HL-60/S4 (cell line): Measurements from ENCODE around the gene POLR1A.

Experiments
- in situ Hi-C: fragments of 300-500 bp; cut with MboI; formaldehyde crosslinking; loops from 2 replicates; pipeline ENCODE4 v1.14.3; 2022; ENCODE audit warnings: low sequenced_read_pairs

The POLR1A gene

DNA sequence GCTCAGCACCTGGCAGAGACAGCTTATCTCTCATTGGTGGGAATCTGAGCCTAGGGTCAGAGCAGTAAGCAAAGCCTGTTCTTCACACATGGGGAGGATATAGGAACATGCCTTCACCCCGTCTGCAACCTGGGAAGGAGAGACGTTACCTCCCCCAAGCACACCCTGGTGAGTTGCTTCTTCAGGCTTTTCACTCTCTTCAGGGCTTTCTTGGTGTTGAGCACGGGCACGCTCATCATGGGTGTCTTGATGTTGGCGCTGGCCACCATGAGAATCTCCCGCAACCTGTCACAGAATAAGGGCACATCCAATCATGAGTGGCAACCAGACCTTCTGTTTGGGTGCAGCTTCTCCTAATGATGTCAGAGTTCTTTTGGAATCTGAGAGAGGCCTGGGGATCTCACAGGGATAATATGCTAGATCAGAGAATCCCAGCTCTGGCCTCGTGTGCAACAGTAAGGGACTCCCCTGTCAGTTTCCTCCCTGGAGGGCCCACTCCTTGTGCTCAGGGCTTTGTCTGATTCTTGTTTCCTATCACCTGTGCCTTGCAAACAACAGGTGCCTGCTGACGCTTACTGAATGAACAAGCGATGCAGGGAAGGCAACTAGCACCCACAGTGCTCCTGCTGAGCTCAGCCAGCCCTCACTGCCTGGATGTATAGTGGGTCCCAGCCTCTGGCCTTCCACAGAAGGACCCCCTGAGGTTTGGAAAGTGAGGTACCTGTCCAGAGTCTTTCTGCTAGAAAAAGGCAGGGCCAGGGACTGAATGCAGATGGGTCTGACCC lies 66.3 kb downstream of the POLR1A start:
- in situ Hi-C loops = no loop called here

DNA sequence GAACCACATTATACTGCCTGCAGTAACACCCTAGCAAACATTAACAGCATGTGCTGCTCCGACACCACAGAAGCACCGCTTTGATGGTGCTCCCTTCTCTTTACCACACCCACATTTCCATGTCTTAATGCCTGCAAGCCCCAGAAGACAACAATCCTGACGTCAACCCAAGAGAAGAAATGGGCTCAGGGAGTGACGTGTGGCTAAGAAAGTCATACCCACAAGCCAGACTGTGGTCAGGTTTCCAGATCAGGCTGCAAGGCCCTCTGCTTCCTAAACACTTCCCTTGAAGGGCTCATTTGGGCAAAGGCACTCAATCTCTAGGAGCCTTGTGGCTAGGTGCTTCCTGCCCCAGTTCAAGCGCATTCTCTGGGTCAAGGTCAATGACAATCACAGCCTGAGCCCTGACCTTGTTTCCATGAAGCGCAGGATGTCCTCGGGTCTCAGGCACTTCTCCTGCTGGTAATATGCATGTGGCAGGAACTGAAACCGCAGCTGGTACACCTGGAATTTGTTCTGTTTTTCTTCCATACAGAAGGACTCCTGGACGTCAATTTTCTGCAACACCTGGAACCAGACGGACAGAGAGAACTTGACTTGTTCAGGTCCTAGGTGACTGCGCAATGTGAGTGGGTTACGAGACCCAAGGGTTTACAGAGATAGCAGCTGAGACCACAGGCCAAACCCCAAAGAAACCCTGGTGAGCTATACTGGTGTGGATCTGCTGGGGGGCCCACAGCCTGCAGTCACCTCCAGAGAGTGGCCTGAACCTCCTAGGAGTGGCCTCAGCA lies 67.2 kb downstream of the POLR1A start:
- in situ Hi-C loops = no loop called here

DNA sequence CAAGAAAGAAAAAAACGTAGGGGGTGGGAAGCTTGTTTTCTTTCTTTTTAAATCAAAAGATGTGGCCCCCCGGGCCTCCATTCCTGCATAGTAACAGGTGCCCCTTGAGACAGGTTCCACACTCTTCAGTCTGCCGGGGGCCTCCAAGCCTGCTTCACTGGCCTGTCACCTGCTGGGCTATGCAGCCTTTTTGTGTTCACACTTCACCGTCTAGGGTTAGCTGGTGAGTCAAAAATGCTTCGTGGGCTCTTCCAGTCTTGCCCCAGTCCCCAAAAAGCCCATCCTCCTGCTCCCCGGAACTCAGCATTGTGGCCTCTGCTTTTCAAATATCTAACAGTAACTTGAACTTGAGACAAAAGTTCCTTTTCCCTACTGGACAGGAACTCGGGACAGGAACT lies 67.9 kb downstream of the POLR1A start:
- in situ Hi-C loops = no loop called here

DNA sequence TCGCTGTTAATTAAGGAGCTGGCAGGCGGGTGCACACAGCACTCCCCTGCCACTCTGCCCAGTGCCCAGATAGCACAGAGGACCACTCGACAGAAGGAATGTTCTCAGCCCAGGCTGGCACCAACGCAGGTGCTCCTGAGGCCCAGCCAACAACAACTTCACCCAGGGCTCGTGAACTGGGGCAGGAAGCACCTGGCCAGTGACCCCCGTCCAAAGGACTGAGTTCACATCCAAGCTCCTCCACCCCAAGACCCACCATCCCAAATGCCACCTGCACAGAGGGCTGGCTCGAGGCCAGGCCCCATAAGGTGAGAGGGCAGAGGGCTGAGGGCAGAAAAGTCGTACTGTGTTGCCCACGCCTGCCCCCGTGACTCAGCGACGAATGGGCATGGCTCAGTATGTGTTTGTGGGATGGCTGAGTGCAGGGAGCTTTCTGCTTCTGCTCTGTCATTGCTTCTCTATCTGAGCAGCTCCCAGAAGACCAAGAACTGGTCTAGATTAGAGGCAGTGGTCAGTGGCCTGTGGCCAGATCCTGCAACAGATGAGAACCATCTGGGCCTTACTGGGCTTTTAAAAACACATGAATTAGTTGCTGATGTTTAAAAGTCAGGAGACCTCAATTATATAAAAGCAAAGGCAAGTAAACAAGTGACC lies 68.4 kb downstream of the POLR1A start:
- in situ Hi-C loops = no loop called here

DNA sequence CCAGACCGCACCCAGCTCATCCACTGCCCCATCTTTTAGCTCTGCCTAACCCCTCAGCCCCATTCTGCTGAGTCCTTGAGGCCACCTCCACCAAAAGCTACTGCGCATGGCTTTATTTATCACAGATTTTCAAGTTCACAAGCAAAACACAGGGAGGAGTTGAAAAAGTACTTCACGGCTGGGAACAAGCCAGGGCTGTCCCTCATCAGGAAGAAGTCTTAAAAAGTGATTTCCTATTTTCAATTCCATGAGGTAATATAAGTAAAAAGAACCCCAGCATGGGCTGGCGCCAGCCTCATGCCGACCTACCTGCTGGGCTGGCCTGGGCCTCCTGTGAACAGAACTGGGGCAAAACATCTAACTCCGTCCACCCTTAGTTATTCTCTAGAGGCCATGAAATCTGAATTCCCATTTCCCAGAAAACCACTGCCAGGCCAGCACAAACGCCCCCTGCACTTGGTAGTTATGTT lies 69.0 kb downstream of the POLR1A start:
- in situ Hi-C loops = no loop called here

DNA sequence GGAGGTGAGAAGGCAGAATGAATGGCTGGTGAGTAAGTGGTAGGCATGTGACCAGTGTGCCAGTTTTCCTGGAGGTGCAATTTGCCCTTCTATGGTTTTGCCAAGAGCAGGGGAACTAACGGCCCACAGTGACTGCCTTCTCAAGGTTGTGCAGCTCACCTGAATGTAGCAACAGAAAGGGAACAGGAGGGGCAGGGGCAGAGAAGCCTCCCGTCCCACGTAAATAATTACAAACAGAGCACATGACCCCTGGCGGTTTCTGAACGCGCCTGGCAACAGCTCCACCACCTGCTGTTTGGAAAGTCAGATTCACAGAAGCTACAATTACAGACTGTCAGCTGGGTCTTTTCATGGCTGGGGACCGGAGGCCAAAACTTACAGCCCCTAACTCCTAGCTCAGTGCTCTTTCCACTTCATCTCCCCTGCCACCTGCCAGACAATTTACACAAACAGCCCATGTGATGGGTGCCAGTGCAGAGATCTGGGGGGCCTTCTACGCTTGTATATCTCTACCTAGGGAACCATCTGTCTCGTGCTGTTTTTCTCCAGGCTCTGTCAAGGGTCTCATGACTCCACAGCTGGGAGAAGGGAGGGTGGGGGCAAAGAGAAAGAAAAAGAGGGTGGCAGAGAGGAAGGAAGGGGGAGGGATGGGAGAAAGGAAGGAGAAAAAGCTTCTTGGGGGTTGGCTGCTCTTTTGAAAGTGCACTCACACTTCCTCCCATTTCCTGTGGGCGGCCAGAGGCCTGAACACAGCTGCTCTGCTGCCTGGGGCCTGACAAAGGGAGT lies 69.6 kb downstream of the POLR1A start:
- in situ Hi-C loops = no loop called here

DNA sequence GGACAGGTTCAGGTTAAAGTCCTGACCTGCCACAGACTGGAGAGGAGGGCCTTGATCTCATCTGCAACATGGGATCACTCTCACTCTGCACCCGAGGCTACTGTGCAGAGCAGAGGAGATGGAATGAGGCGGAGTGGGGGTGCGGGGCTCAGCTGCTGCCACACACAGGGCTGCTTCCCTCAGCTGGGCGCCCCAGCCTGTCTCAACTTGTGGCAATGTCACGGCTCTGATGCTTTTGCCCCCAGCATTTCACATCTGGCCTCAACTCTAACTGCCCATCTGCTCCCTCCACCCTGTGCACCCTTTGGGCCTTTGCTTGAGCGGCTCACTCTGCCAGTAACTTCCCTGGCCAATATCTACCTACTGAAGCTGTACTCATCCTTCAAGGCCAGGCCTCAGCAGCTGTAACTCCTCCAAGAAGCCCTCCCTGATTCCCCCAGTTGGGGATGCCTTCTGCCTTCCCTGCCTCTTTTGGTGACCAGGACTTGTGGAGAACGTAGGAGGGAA lies 70.3 kb downstream of the POLR1A start:
- in situ Hi-C loops = no loop called here

DNA sequence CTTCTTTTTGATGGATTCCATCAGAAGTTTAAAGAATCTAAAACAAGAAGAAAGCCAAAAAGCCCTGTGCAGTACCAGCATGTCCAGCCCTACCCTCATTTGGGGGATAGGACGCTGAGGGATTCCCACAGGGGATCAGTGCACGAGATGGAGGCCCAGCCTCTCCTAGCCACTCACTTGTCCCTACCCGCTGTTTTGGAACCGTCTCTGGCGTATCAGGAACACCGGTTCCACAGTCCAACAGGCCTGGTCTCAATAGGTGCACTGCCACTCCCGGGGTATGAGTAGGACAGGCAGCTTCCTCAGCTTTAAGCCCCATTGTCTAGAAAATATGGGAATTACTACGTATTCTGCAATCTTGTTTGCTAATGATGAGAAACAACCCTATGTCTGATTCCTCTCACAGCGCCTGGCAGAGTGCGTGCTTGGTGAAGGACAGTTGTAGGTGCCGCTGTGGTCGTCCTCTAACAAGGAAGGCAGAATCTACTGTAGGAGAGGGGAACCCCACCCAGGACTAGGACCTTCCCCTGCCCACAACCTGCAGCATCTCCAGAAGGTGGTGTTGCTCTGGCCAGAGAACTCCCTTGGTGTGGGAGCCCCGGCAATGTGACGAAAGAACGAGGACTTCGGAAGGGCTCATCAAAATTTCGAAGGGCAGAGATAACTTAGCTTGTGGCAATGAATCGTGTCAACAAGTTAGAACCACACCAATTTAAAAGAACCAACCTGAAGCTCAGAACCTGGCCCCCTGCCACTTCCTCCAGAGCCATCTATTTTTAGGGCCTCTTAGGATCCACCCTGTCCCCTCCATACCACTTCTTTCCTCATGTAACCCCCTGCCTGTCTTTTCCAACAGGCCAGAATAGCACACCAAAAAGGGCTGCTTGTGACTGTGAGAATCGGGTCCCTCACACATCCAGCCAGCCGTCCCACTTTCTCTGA lies 71.7 kb downstream of the POLR1A start:
- in situ Hi-C loops = no loop called here

DNA sequence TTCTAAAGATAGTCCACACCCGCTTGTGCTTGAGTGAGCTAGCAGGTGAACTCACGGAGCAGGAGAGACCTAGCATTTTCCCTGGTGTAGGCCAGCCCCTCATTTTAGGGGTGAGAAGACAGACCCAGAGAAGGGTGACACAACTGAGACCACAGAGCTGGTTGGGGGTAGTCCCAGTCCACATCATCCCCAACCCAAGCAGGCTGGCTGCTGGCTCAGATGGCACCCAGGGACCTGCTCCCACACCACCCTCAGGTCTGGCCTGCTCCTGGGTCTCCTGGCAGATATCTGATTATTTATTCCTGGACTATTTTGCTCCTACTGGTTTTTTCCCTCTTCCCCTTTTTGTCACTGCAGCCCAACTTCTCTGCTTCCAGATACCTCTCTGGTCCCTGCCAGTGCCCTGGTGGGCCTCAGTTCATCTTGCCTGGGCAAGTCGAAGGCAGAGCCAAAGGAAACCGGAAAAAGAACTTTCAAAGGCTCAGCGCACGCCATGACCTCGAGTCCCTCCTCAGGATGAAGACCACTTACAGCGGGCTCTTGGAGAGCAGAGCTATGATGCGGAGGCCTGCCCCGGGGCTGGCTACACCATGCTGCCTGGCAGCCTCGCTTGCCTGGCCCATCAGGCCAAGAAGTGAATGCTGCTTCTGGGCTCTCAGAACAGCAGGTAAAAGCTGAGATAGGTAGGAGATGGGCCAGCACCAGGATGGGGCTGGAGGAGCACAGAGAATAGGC lies 72.7 kb downstream of the POLR1A start:
- in situ Hi-C loops = no loop called here

DNA sequence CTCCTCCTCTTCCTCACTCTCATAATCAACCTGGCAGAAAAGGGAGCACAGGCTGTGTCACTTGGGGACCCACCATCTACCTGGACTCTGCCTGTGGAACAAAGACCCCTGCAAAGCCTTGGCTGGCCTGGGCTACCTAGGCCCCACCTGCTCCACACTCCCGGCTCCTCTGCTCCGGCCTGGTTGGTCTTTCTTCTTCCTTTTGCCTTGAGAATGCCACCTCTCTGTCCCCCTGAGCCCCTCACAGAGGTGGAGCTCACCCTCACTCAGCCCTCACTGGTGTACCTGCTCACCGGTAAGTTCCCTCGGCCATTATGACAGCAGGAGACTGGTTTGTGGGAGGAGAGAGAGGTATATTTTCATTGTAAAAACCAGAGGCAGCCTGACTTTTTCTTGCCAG lies 74.1 kb downstream of the POLR1A start:
- in situ Hi-C loops = no loop called here

DNA sequence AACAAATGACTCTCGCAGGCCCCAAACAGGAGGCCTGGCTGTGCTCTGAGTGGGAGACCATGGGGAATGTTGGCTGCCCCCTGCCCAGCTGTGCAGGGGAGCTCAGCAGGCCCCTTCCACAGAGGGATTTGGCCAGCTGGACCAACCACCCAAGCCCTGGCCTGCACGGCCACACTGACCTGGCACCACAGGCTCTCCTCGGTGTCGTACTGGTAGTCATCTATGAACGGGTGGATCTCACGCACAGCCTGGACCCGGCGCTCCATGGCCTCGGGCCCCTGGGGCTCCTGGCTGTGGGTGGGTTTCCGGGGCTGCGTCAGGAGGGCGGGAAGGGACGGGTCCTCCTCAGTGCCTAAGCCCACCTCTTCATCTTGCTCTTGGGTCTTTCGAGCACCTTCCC lies 74.5 kb downstream of the POLR1A start:
- in situ Hi-C loops = no loop called here

DNA sequence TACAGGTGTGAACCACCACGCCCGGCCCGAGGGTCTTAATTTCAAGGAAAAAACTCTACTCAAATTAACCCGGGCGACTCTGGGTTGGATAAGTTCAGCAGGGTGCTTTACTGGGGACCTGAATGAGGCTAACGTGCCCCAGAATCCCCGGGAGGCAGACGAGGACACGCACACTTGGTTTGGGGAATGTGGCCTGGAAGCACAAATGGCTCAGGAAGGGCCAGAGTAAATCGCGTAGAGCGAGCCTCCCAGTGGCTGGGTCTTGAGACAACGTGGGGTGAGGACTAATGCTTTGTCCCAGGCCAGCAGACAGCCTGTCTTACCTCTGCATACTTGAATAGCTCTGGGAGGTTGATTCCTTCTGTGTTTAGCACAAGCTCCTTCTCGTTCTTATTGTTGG lies 75.8 kb downstream of the POLR1A start:
- in situ Hi-C loops = no loop called here

DNA sequence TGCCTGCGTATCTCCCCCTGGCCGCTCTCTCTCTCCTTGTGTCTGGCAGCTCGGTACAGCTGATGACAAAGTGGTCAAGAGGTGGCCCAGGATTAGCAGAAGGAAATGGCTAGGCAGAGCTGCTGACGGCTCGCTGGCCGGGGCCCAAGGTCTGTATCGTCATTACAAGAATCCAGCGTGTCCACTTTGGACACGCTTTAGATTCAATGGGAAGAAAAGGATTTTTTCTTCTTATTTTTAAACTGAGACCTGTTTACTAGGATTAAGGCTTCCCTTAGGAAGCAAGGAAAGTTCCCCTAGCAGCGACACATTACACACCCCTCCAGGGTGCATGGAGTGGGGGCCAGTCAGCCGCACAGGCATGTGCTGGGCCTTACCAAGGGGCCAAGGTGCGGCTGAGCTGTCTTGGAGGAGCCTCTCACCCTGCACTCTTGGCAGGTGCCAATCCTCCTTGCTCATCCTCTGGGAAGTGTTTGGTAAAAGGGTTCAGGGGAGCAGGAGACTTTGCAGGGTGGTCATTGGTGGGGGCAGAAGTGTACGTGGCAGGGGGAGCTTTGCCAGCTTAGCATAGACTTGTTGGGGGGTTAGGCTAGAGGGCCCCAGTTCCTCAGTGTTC lies 76.8 kb downstream of the POLR1A start:
- in situ Hi-C loops = no loop called here

DNA sequence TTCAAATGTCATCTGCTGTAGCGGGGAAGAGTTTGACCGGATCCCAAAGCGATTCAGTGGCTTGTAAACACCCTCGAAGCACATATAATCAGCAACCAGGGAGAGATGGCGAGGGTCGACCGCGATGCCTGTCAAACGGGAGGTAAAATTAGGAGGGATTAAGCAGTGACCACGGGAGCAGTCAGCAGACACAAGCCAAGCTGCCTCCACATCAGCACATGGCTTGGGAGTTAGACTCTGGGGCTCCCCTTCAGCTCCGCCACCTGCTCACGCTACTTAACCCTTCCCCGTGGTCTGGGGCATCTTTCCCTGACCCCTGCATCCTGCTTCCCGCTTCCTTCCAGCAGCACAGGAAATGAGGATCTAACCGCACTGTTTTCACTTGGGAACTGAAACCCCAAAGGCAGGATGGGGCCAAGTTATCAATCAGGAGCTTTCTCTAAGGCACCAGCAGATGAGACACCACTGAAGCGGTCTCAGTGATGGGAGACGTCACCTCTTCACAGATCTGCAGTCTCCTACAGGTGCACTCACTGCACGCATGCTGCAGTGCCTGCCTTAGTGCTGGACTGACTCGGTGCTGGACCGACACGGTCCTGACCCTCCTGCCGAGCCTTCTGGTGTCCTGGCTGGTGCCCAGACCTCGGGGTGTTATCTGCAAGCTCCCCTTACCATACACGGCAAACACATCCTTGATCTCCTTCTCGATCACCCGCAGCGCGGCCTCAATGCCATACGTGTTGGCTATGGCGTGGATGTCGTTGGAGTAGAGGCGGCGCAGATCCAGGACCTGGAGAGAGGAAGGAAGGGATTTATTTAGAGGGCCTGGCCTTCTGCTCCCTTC lies 77.5 kb downstream of the POLR1A start:
- in situ Hi-C loops = no loop called here

DNA sequence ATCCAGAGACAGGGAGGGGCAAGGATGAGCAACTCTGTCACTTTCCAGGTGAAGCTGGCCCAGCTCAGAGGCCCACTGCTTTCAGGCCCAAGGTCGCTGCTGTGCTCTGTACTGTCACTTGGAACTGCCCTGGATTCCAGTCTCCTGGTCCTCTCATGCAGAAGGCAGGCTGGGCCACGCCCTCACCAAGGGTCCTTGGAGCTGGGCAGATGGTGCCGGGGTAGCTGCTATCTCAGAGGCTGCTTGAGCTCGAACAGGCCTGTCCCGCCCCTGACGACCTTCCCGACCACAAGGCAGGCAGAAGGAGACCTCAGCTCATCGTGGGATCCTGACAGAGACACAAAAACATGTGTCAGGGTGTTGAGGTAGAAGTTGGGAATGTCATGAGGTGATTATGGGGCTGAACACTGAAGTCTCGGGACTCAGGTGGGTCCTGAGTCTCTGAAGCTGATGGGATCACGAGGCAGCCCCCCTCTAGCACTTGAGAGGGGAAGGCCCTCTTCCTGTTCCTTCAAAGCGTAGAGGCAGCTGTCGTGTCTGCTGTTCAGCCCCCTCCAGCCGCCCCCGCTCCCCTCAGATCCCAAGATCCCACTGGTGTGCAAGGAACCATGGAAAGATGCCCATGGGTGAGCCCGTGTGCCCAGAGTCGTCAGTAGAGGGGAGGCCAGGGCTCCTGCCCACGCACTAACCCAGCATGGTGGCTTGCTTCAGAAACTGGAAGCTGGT lies 78.3 kb downstream of the POLR1A start:
- in situ Hi-C loops = no loop called here

DNA sequence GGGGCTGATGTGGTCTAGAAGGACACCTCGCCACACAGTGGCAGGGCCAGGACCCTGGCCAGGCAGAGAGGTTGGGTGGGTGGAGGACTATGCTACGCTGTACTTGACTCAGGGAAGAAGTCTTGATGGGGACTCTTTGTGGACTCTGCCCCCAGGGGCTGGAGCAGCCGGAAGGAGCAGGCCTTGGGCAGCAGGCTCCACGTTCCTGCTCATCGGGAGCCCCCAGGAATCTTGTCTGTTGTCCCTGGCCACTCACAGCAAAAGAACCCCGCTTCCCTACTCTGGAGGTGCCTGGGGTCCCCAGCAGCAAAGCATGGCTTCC lies 79.0 kb downstream of the POLR1A start:
- in situ Hi-C loops = no loop called here
